ENCODE results near the gene GARIN3. TPM values are rescaled to one million over a fixed set of nuclear protein-coding genes. Genes with fewer than 3 reads are reported as not detected.

The GARIN3 gene
- total RNA-seq, 4 donors from 2014 or later: not detected

DNA sequence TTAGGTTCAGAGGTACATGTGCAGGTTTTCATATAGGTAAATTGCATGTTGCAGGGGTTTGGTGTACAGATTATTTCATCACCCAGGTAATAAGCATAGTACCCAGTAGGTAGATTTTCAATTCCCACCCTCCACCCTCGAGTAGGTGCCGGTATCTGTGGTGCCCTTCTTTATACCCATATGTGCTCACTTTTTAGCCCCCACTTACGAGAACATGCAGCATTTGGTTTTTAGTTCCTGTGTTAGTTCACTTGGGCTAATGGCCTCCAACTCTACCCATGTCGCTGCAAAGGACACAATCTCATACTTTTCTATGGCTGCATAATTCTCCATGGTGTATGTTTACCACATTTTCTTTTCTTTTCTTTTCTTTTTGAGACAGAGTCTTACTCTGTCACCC, 35.8 kb upstream of the GARIN3 start:
- DNase-seq: no peak
- Histone ChIP-seq H3K4me3 (no peak overlapping the region), H3K27me3 (no peaks in the 10 kb centered on the region), H3K36me3 (no peaks in the 10 kb centered on the region), H3K4me1 (no peaks in the 10 kb centered on the region), H3K9me3 (no peaks in the 10 kb centered on the region), H3K27ac (no peak overlapping the region)
- intact Hi-C loops (cut with DNase I; ENCODE audit: low total_unique reads): no loop called here
- no peak for TF ChIP-seq POLR2A (IDR thresholded peaks at IDR 0.05)
- TF ChIP-seq, protein P1, sequence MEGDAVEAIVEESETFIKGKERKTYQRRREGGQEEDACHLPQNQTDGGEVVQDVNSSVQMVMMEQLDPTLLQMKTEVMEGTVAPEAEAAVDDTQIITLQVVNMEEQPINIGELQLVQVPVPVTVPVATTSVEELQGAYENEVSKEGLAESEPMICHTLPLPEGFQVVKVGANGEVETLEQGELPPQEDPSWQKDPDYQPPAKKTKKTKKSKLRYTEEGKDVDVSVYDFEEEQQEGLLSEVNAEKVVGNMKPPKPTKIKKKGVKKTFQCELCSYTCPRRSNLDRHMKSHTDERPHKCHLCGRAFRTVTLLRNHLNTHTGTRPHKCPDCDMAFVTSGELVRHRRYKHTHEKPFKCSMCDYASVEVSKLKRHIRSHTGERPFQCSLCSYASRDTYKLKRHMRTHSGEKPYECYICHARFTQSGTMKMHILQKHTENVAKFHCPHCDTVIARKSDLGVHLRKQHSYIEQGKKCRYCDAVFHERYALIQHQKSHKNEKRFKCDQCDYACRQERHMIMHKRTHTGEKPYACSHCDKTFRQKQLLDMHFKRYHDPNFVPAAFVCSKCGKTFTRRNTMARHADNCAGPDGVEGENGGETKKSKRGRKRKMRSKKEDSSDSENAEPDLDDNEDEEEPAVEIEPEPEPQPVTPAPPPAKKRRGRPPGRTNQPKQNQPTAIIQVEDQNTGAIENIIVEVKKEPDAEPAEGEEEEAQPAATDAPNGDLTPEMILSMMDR (IDR thresholded peaks at IDR 0.05): no peak

DNA sequence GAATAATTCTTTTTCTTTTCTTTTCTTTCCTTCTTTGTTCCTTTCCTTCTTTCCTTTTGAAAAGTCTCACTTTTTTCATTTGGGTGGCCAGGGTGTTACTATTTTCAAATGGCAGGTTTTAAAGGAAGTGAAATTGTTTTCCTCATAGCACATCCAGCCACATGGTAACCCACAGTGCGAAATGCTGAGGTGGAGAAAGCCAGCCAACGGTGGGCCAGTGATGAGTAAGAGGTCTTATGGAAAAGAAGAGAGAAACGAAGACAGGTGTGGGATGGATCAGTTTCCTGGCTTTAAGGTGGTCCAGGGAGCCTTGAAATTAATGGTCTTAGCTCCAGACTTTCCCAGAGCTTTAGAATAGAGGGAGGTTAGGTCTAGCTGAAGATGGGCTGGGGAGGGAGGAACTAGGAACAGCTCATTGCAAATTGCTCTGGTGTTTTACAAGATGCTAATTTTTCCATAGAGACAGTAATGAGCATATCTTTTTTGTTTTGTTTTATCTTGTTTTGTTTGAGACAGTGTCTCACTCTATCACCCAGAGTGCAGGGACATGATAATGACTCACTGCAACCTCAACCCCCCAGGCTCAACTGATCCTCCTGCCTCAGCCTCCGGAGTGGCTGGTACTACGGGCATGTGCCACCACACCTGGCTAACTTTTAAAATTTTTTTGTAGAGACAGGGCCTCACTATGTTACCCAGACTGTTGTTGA, 32.4 kb upstream of the GARIN3 start:
- Histone ChIP-seq H3K9me3 (no peaks in the 10 kb centered on the region), H3K27me3 (no peaks in the 10 kb centered on the region), H3K4me1 (no peaks in the 10 kb centered on the region), H3K4me3 (no peak overlapping the region), H3K36me3 (no peaks in the 10 kb centered on the region), H3K27ac (no peak overlapping the region)
- intact Hi-C loops (cut with DNase I; ENCODE audit: low total_unique reads): no loop called here
- TF ChIP-seq, protein P1 (IDR thresholded peaks at IDR 0.05): no peak
- no peak for TF ChIP-seq POLR2A (IDR thresholded peaks at IDR 0.05)
- DNase-seq: no peak

DNA sequence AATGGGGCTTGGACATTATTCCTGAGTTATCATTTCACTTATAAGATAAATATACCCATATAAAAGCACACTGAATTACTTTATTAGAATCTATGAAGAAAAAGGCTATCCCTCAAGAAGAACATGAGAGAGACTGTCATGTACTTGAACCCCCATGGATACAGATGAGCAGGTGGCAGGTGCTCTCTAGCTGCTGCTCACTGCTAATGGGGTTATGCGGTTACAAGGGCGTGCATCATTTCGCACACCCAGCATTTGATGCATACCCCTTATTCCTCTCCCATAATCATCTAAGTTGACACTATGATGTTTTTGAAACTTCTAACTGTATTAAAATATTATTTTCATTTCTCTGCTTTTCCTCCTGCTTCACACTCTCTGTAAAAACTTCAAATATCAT, 31.0 kb upstream of the GARIN3 start:
- no peak for TF ChIP-seq POLR2A (IDR thresholded peaks at IDR 0.05)
- TF ChIP-seq, protein P1 (IDR thresholded peaks at IDR 0.05): no peak
- no peaks in the 10 kb centered on the region for H3K9me3 ChIP-seq
- intact Hi-C loops (cut with DNase I; ENCODE audit: low total_unique reads): no loop called here

DNA sequence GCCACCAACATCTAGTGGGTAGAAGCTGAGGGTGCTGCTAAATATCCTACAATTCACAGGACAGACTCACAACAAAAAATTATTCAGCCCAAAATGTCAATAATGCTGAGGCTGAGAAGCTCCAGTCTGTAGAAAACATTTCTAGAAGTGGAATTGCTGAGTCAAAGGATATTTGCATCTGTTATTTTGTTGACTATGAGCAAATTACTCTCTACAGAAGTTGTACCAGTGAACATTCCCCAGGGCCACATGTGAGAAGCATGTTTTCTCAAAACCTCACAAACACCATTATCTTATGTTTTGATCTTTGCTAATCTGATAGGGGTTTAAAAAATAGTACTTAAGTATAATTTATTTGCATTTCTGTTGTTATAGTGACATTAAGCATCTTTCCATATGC, 30.0 kb upstream of the GARIN3 start:
- H3K4me3 ChIP-seq: no peak overlapping the region
- no peak overlapping the region for H3K27ac ChIP-seq
- TF ChIP-seq, protein P1 (IDR thresholded peaks at IDR 0.05): no peak
- no peak for TF ChIP-seq POLR2A (IDR thresholded peaks at IDR 0.05)
- no peak for DNase-seq
- no peaks in the 10 kb centered on the region for H3K9me3 ChIP-seq
- H3K27me3 ChIP-seq: no peaks in the 10 kb centered on the region
- H3K4me1 ChIP-seq: no peaks in the 10 kb centered on the region
- intact Hi-C loops (cut with DNase I; ENCODE audit: low total_unique reads): no loop called here
- no peaks in the 10 kb centered on the region for H3K36me3 ChIP-seq

More for the DNA sequence above, 31.0 kb upstream of the GARIN3 start:
- H3K36me3 ChIP-seq: no peaks in the 10 kb centered on the region
- no peak overlapping the region for H3K27ac ChIP-seq
- no peak for DNase-seq
- no peak overlapping the region for H3K4me3 ChIP-seq
- no peaks in the 10 kb centered on the region for H3K4me1 ChIP-seq
- H3K27me3 ChIP-seq: no peaks in the 10 kb centered on the region

DNA sequence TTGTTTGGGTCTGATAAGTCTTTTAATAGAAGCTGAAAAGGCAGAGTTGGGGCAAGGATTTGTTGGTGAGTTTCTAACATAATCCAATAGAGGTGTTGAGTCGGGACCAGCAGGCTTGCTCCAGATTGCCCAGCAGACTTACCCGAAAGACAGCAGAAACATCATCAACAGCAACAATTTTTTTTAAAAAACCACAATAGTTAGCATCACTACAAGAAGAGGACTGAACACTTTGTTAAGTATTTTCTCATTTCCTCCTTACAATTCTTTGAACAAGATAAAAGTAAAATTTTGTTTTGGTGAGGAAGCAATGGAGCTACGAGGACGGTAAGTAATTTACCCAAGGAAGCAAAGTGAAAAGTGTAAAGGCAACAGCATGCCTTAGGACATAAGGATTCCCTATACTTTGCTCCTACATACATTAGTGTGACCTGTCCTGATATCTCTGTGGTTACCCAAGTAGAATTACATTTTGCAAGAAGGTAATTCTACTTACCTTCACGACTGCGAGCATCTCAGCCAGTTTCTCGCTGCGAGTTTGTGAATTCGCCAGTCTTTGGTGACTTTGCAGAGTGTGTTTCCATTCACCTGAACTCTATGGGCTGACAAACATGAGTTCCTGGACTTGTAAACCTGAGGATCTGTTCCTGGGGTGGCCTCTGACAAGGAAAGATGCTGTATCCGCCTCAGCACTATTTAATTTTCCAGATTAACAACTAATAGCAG, 27.8 kb upstream of the GARIN3 start:
- Histone ChIP-seq H3K4me1 (no peaks in the 10 kb centered on the region), H3K36me3 (no peaks in the 10 kb centered on the region), H3K27ac (no peak overlapping the region), H3K4me3 (no peak overlapping the region), H3K9me3 (no peaks in the 10 kb centered on the region), H3K27me3 (no peaks in the 10 kb centered on the region)
- intact Hi-C loops (cut with DNase I; ENCODE audit: low total_unique reads): no loop called here
- no peak for TF ChIP-seq POLR2A (IDR thresholded peaks at IDR 0.05)
- TF ChIP-seq, protein P1 (IDR thresholded peaks at IDR 0.05): no peak
- no peak for DNase-seq
